SH-SY5Y (cell line): ENCODE results near the gene SULT4A1.

ENCODE experiments used
- GATA2 ChIP-seq: IDR thresholded peaks from 2 replicates; pipeline ENCODE4 v1.6.1; 2011; ENCODE audit warnings: mild to moderate bottlenecking, low read depth, low read length
- GATA3 ChIP-seq: IDR thresholded peaks from 2 replicates; pipeline ENCODE4 v1.6.1; 2011; ENCODE audit warnings: low read depth, mild to moderate bottlenecking, low read length, moderate library complexity

- TF ChIP-seq GATA2, result no peak
- TF ChIP-seq GATA3, result no peak
Observed at GRCh38 chr22:43846966-43847365, 15.3 kb downstream of the SULT4A1 start.
